ENCODE measurements around the gene BMI1. TPM values are rescaled to one million over a fixed set of nuclear protein-coding genes. Genes with fewer than 3 reads are reported as not detected.

BMI1 gene
- total RNA-seq, 1 donor from 2014 or later, result 30.8 TPM

DNA sequence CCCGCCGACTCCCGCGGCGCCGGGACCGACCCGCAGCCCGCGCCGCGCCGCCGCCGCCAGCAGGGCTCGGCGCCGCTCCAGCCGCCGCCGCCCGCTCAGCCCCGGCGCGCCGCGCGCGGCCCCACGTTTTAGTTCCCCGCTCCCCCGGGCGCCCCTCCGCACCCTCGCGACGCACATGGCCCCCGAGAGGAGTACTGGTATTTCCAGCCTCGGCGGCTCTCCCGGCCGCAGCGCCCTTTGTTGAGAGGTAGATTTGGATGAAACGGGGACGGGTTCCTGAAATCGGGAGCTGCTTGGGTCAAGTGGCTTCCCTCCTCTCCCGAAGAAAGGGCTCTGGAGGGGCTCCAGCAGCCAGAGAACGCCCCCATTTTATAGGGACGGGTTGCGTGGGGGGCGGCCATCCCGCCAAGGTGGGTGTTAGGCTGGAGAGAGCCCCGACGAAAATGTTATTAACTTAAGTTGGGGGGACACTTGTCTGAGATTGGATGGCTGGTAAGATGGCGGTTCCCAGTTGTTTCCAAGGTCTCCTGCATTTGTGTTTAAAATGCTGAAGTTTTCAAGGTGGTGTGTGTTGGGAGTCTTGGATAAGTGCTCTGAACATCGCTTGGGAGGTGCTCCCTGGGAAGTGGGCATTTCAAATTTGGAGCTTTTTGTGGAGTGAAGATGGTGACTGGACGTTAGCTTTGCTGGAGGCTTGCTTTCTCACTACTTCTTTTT is 1.2 kb downstream of the BMI1 start:
- TF ChIP-seq, protein P1, sequence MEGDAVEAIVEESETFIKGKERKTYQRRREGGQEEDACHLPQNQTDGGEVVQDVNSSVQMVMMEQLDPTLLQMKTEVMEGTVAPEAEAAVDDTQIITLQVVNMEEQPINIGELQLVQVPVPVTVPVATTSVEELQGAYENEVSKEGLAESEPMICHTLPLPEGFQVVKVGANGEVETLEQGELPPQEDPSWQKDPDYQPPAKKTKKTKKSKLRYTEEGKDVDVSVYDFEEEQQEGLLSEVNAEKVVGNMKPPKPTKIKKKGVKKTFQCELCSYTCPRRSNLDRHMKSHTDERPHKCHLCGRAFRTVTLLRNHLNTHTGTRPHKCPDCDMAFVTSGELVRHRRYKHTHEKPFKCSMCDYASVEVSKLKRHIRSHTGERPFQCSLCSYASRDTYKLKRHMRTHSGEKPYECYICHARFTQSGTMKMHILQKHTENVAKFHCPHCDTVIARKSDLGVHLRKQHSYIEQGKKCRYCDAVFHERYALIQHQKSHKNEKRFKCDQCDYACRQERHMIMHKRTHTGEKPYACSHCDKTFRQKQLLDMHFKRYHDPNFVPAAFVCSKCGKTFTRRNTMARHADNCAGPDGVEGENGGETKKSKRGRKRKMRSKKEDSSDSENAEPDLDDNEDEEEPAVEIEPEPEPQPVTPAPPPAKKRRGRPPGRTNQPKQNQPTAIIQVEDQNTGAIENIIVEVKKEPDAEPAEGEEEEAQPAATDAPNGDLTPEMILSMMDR (IDR thresholded peaks at IDR 0.05; ENCODE audit: insufficient read depth, low read depth, low read length), result no peak
- peak; percentile 100 for TF ChIP-seq EZH2 (IDR thresholded peaks at IDR 0.05; ENCODE audit: insufficient read depth, low read length)
- H3K9me3 ChIP-seq (ENCODE audit: insufficient read depth, low read depth, low read length), result no peaks in the 10 kb centered on the region
- peak; percentile 62 for FAIRE-seq
- H3K36me3 ChIP-seq (ENCODE audit: insufficient read depth, low read length), result no peaks in the 10 kb centered on the region
- peaks cover 48% of the 10 kb centered on the region for H3K79me2 ChIP-seq (ENCODE audit: insufficient read depth, low read length)
- Mint-ChIP-seq H3K27ac (ENCODE audit: unreplicated experiment) (peak overlapping the region; percentile 83), H3K36me3 (ENCODE audit: low read depth, unreplicated experiment) (peaks cover 2% of the 10 kb centered on the region), H3K4me3 (ENCODE audit: unreplicated experiment) (peak overlapping the region; percentile 97), H3K4me1 (ENCODE audit: low read depth, unreplicated experiment) (peaks cover 19% of the 10 kb centered on the region), H3K9me3 (ENCODE audit: unreplicated experiment) (no peaks in the 10 kb centered on the region), H3K27me3 (ENCODE audit: low read depth, unreplicated experiment) (peaks cover 38% of the 10 kb centered on the region)
- H4K20me1 ChIP-seq (ENCODE audit: insufficient read depth, low read length), result peaks cover 43% of the 10 kb centered on the region
- H2AFZ ChIP-seq (ENCODE audit: low read depth, low read length), result peak overlapping the region; percentile 49
- peak overlapping the region; percentile 74 for H3K9ac ChIP-seq (ENCODE audit: low read length)
- peaks cover 32% of the 10 kb centered on the region for H3K27me3 ChIP-seq (ENCODE audit: insufficient read depth, low read length)
- peak overlapping the region; percentile 94 for H3K4me2 ChIP-seq (ENCODE audit: low read length)
- H3K4me1 ChIP-seq (ENCODE audit: insufficient read depth, low read length), result peaks cover 27% of the 10 kb centered on the region
- peak; percentile 12 for DNase-seq (ENCODE audit: low read depth)
- peak overlapping the region; percentile 74 for H3K4me3 ChIP-seq (ENCODE audit: insufficient read depth, low read depth, low read length)
- no peak overlapping the region for H3K27ac ChIP-seq (ENCODE audit: low read depth, low read length)

DNA sequence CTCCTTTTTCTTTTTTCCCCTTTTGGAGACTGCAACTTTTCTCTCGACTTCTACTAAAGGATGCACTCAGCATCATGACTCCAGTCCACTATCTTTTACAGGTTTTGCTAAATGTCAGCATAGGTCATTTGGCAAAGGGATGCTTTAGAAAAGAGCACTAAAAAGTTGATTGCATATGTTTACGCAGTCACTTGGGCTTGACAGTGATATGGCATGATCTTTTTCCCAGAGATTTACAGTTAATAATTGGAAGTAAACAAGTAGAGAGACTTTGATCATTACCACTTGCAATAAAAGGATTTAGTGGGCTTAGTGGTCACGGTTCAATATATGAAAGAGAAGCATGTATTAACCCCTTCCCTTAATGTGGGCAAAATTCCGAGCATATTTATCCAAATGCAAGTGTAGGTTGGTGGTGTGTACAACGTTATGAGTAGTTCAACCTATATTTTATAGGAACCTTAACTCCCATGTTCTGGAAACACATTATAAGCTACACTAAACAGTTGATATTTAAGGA is 1.8 kb downstream of the BMI1 start:
- no peak for DNase-seq (ENCODE audit: low read depth)
- peak overlapping the region; percentile 74 for H3K4me3 ChIP-seq (ENCODE audit: insufficient read depth, low read depth, low read length)
- peaks cover 5% of the 10 kb centered on the region for H3K36me3 Mint-ChIP-seq (ENCODE audit: low read depth, unreplicated experiment)
- TF ChIP-seq EZH2 (IDR thresholded peaks at IDR 0.05; ENCODE audit: insufficient read depth, low read length), result no peak
- TF ChIP-seq, protein P1 (IDR thresholded peaks at IDR 0.05; ENCODE audit: insufficient read depth, low read depth, low read length), result no peak
- H3K27ac Mint-ChIP-seq (ENCODE audit: unreplicated experiment), result no peak overlapping the region
- peaks cover 42% of the 10 kb centered on the region for H3K79me2 ChIP-seq (ENCODE audit: insufficient read depth, low read length)
- FAIRE-seq, result no peak
- H3K4me1 ChIP-seq (ENCODE audit: insufficient read depth, low read length), result peaks cover 22% of the 10 kb centered on the region
- peak overlapping the region; percentile 74 for H3K9ac ChIP-seq (ENCODE audit: low read length)
- H3K4me1 Mint-ChIP-seq (ENCODE audit: low read depth, unreplicated experiment), result peaks cover 17% of the 10 kb centered on the region
- no peak overlapping the region for H3K27ac ChIP-seq (ENCODE audit: low read depth, low read length)
- no peaks in the 10 kb centered on the region for H3K9me3 Mint-ChIP-seq (ENCODE audit: unreplicated experiment)
- no peak overlapping the region for H2AFZ ChIP-seq (ENCODE audit: low read depth, low read length)
- H4K20me1 ChIP-seq (ENCODE audit: insufficient read depth, low read length), result peaks cover 43% of the 10 kb centered on the region
- peaks cover 32% of the 10 kb centered on the region for H3K27me3 ChIP-seq (ENCODE audit: insufficient read depth, low read length)
- peaks cover 38% of the 10 kb centered on the region for H3K27me3 Mint-ChIP-seq (ENCODE audit: low read depth, unreplicated experiment)
- peak overlapping the region; percentile 97 for H3K4me3 Mint-ChIP-seq (ENCODE audit: unreplicated experiment)
- H3K9me3 ChIP-seq (ENCODE audit: insufficient read depth, low read depth, low read length), result no peaks in the 10 kb centered on the region
- no peaks in the 10 kb centered on the region for H3K36me3 ChIP-seq (ENCODE audit: insufficient read depth, low read length)
- H3K4me2 ChIP-seq (ENCODE audit: low read length), result peak overlapping the region; percentile 94
